ENCODE results near the gene RBBP4.

Gene RBBP4

DNA sequence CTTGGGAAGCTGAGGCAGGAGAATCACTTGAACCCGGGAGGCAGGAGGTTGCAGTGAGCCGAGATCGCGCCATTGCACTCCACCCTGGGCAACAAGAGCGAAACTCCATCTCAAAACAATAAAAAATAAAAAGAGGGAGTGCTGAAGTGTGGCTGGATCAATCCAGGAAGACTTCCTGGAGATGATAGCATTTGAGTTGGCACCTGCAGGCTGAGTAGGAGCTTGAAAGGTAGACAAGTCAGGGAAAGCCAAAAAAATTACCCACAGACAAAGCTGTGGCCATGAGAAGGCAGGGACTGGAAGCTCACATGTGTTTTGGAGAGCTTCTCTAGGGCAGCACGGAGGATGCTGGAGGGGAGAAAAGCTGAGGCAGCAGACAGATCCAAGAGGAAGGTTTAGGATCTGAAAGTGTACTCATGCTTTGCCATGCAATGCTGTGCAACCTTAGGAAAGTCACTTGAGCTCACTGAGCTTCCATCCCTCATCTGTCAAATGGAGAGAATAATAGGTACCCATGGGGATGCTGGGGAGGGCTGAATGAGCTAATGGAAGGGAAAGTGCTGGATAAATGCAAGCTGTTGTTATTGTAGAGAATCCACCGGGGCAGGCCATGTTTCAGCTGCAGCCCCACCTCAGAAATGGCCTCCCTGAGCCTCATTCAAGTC, 77.5 kb downstream of the RBBP4 start:
- H3K4me3 ChIP-seq (ENCODE audit: low read depth, low read length), result no peak overlapping the region
- no peak for DNase-seq (ENCODE audit: low read depth)
- in situ Hi-C loops (cut with HindIII; ENCODE audit: low sequenced_read_pairs), result no loop called here
- TF ChIP-seq, protein P1, sequence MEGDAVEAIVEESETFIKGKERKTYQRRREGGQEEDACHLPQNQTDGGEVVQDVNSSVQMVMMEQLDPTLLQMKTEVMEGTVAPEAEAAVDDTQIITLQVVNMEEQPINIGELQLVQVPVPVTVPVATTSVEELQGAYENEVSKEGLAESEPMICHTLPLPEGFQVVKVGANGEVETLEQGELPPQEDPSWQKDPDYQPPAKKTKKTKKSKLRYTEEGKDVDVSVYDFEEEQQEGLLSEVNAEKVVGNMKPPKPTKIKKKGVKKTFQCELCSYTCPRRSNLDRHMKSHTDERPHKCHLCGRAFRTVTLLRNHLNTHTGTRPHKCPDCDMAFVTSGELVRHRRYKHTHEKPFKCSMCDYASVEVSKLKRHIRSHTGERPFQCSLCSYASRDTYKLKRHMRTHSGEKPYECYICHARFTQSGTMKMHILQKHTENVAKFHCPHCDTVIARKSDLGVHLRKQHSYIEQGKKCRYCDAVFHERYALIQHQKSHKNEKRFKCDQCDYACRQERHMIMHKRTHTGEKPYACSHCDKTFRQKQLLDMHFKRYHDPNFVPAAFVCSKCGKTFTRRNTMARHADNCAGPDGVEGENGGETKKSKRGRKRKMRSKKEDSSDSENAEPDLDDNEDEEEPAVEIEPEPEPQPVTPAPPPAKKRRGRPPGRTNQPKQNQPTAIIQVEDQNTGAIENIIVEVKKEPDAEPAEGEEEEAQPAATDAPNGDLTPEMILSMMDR (IDR thresholded peaks at IDR 0.05; ENCODE audit: low read depth, low read length, missing control alignments), result no peak

GRCh38 chr1:32729254-32730046, 78.4 kb downstream of the RBBP4 start:
- no peak for DNase-seq (ENCODE audit: low read depth)
- in situ Hi-C loops (cut with HindIII; ENCODE audit: low sequenced_read_pairs), result no loop called here
- no peak overlapping the region for H3K4me3 ChIP-seq (ENCODE audit: low read depth, low read length)
- TF ChIP-seq, protein P1 (IDR thresholded peaks at IDR 0.05; ENCODE audit: low read depth, low read length, missing control alignments), result peak; percentile 6

DNA sequence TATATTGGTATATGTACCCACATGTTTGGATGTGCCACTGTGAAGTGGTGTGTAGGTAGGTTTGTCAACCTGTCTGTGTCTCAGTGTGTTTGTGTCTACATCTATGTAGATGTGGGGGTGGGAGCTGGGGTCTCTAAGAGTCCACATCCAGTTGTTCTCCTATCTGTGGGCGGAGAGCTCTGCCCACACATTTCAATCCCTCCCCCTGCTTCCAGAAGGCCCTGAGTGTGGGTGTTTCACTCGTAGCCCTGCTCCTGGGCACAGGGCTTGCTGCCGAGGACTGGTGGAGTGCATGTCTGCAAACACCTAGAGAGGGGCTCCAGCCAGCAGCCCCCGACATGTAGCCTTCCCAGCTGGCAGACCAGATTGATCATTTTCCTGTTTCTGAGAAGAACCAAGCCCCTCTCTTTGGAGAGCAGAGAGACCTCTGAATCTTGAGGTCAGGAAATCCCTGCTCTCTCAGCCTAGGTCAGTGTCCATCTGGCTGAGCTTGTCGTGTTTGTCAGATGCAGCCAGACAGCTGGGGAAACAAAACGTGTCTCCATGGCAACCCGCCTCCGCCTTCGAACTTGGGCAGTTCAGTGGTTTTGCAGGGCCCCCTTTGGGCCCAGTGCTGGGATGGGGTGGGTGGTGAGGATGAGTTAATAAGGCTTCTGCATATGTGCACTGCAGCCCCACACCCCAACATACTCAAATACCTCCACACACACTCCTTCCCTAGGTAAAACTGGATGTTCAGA, 82.7 kb downstream of the RBBP4 start:
- in situ Hi-C loops (cut with HindIII; ENCODE audit: low sequenced_read_pairs), result no loop called here
- TF ChIP-seq, protein P1 (IDR thresholded peaks at IDR 0.05; ENCODE audit: low read depth, low read length, missing control alignments), result no peak
- no peak overlapping the region for H3K4me3 ChIP-seq (ENCODE audit: low read depth, low read length)
- no peak for DNase-seq (ENCODE audit: low read depth)

All from astrocyte of the cerebellum (primary cell).